HG02852 (cell line): ENCODE data around the gene PCDH1.

ENCODE experiments used
- ATAC-seq: cut with Tn5 transposase; IDR thresholded peaks from one replicate; pipeline ENCODE4 v1.9.1; 2021; ENCODE audit warnings: mild to moderate bottlenecking, moderate library complexity; ENCODE audit not compliant: unreplicated experiment

PCDH1 gene

GRCh38 chr5:141857226-141857625, 21.0 kb downstream of the PCDH1 start:
- ATAC-seq, result no peak

GRCh38 chr5:141856037-141856790, 22.0 kb downstream of the PCDH1 start:
- ATAC-seq, result no peak

GRCh38 chr5:141855265-141856036, 22.8 kb downstream of the PCDH1 start:
- no peak for ATAC-seq

GRCh38 chr5:141853895-141854626, 24.1 kb downstream of the PCDH1 start:
- no peak for ATAC-seq

- no peak for ATAC-seq
These were observed 25.8 kb downstream of the PCDH1 start for GRCh38 chr5:141852448-141852847.

- no peak for ATAC-seq
These were observed 26.9 kb downstream of the PCDH1 start for GRCh38 chr5:141851195-141851874.

GRCh38 chr5:141850786-141851185, 27.4 kb downstream of the PCDH1 start:
- no peak for ATAC-seq

- peak; percentile 11 for ATAC-seq
These were observed 27.9 kb downstream of the PCDH1 start for GRCh38 chr5:141850244-141850768.

GRCh38 chr5:141849415-141850243, 28.6 kb downstream of the PCDH1 start:
- peak; percentile 79 for ATAC-seq

- ATAC-seq, result peak; percentile 12
These were observed 29.3 kb downstream of the PCDH1 start for GRCh38 chr5:141848744-141849414.

GRCh38 chr5:141846031-141846430, 32.2 kb downstream of the PCDH1 start:
- ATAC-seq, result no peak

- ATAC-seq, result no peak
These were observed 32.8 kb downstream of the PCDH1 start for GRCh38 chr5:141845371-141845851.

GRCh38 chr5:141844414-141845097, 33.7 kb downstream of the PCDH1 start:
- ATAC-seq, result no peak

- no peak for ATAC-seq
These were observed 34.9 kb downstream of the PCDH1 start for GRCh38 chr5:141843156-141843927.

GRCh38 chr5:141841378-141842180, 36.6 kb downstream of the PCDH1 start:
- no peak for ATAC-seq

GRCh38 chr5:141840826-141841360, 37.3 kb downstream of the PCDH1 start:
- no peak for ATAC-seq
